Activated CD8-positive, alpha-beta memory T cell treated with anti-CD3 and anti-CD28 coated beads, Interleukin-2, amount 50 U/mL, for 24 hours (primary cell): ENCODE measurements around the gene CD93.

Experiments
- DNase-seq: peaks from one replicate; pipeline ENCODE4 v3.0.0-alpha.2; 2020; ENCODE audit errors: extremely low read depth

Gene CD93

DNA sequence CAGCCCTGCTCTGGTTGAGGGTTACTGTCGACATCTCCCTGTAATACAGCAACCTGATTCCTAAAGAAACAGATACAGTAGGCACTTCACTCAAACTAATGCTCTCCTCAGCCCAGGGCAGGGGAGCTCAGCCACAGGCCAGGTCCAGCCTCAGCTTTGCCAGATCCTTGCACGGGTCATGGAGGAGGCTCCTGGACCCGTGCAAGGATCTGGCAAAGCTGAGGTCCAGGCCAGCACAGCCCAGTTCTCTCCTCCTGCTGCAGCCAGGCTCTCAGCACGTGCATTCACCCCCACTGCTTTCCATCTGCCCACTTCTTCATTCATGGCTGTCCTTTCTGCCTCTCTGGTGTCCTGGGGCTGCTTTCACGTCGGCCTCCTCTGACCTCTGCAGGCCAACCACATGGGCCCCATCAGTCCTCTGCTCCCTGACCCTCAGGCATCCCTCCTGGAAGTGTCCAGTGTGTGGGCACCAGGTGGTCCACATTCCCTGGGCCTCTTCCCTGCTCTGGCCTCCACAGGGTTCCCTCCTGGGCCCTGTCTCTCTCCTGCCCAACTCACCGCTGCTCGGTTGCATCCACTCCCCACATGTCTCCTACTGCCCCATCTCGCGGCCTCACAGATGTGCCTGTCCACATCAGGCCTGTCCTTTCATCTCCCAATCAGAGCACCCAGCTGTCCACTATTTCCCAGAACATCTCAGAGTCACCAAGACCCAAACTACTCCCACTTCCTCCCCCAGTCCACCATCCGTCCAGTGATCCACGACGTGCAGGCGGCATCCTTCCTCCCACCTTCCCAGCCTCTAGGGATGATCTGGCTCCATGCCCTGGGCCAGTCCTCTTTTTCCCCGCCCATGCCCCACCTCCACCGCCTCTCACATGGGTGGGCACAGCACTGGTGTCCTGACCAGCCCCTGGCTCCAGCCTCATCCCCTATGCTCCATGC, 11.8 kb upstream of the CD93 start:
- no peak for DNase-seq

DNA sequence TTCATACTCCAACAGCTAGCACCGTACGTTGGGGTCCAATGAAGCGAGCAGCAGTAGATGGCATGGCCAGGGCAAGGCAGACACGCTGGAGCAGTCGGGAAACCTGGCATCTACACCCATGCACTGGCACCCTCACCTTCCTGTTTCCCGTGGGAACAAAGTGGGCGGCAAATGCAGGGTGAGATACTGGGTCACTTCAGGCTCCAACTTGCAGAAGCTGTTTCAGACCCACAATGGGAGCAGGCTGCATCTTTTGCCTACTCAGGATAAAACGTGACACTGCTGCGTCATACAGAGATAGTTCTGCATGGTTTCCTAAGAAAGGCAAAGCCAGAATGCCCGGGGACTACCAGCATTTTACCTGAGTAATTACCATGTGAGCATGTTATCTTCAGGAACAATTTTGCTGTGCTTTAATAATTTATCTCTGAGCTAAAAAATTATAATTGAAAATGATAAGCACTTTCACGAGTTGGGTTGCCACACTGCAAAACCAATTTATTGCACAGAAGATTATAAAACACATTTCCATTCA, 10.9 kb upstream of the CD93 start:
- DNase-seq: no peak

DNA sequence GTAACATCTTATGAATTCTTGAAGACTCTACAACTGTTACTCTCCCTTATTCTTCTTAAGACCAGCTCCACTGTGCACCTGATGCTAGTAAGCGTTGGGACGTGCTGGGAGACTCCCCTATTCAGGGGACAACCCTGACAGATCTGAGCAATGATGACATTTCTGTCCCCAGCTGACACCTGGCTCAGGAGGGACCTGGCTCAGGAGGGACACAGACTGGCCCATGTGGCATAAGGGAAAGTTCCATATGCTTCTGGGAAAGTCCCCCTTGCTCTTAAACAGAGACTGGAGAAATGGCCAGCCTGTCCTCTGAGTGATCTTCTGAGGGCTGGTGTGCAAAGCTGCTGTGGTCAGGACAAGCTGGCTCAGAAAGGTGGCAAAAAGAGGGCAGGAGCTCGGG, 10.0 kb upstream of the CD93 start:
- no peak for DNase-seq

DNA sequence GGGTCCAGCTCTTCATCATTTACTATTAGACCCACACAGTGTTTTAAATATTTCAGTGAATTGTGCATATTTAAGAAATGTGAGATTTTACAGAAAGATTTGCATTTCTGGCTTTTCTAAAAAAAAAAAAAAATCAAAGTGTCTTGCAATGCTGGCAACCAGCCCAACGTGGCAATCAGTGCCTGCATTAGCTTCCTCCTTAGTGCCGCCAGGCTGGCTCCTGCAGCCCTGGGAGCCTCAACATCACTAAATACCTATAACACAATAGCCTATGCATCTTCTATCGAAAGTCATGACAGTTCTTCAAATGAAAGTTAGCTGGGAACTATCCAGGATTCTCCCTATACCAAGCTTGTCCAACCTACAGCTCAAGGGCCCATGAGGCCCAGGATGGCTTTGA, 9.4 kb upstream of the CD93 start:
- no peak for DNase-seq

DNA sequence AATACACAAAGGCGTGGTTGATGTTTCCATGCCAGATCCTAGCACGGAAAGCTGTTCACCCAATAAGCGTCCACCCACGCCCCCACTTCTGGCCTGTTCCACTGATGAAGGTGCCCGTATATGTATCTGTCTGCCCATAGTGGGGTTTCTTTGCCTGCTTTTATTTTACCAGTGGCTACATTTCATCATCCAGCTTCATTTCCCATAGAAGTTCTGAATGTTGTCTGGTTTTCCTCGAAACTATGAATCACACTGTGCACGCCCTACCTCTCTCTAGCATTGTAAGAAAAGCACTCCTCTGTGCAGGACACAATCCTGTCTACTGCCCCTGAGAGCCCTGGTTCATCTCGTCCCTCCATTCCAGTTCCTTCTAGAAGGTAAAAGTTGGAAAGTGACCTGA, 8.8 kb upstream of the CD93 start:
- DNase-seq: no peak

DNA sequence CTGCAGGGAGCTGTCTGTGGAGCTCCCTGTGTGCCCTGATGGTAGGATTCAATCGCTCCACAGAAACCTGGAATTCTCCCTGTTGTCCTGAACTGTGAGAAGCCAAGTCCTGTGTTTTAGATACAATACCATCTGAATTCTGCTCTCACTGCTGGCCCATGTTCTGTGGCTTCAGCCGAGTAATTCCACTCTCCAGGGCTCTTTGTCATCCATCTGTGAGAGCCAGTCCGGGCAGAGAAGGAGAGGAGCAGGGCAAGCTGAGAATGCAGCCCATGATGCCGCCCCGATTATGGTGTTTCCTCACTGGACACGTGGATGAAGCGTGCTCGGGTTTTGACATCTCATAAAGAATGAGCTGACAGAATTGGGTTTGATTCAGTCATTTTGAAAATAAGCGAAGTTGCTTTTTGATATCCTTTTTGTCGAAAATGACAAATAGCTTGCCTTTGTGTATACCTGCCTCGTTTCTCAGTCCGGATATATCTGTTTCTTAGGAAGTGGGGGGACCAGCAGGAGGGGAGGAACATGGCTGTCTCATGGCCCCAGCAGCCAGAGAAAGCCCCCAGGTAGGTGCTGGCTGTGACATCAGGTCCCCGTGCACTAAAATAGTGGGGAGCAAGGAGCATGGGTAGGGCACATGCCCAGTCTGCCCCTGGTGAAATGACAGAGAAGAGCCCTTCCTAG, 8.2 kb upstream of the CD93 start:
- no peak for DNase-seq

DNA sequence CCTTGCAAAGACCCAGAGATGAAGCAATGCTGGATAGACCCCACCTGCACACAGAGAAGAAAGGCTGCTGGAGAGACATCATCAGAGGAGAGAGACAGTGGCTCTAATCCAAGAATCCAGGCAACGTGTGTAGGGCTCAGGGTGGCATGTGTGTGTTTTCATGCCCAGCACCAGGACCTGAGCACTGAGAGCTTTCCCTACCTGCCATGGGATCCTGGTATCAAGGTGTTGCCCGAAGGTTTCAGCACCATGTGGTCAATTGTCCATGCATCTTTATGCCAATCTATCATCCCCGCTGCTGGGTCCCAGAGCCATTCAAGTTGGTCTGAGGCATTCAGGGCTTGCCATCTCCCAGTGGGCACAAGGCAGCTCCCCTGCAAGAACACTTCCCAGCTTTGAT, 7.5 kb upstream of the CD93 start:
- no peak for DNase-seq

DNA sequence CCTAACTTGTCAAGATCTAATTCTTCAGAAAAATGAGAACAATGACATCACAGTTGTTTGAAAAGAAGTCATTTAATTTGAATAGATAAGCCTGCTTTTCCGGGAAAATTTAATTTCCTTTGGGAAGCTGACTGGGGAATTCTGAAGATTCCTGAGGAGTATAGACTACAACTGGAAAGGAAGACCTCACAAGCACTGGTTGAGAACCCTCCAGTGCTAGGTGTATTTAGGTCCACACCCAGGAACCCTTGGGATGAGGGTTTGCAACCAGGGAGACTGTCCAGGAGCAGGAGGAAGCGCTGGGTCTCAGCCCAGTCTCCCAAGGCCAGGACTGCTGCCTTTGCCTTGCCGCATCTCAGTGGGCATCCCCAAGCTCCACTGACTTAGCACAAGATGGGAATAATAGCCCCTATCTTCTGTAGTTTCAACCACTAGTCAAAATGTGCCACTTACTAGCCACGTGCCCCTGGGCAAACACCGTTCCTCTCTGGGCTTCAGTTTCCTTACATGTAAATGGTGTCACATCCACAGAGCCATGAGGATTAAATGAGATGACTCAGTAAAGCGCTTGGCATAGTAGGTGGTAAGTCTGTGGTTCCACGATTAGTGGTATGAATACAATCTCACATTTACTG, 6.9 kb upstream of the CD93 start:
- no peak for DNase-seq

DNA sequence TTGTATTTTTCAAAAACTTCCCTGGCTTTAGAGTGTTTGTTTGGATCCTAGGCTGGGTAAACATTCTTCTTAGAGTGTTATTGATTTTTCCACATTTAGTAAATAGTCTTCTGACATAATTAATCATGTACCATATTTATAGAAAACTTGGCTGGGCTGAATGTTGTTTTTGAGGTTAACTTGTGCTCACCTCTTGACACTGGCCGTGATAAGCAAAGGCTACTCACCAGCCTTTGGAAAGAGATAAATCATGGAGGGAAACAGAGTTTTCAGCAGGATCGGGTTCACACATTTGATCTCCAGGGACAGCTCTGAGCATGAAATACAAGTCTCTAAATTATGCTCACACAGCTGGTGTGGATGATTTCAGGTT, 6.2 kb upstream of the CD93 start:
- no peak for DNase-seq

DNA sequence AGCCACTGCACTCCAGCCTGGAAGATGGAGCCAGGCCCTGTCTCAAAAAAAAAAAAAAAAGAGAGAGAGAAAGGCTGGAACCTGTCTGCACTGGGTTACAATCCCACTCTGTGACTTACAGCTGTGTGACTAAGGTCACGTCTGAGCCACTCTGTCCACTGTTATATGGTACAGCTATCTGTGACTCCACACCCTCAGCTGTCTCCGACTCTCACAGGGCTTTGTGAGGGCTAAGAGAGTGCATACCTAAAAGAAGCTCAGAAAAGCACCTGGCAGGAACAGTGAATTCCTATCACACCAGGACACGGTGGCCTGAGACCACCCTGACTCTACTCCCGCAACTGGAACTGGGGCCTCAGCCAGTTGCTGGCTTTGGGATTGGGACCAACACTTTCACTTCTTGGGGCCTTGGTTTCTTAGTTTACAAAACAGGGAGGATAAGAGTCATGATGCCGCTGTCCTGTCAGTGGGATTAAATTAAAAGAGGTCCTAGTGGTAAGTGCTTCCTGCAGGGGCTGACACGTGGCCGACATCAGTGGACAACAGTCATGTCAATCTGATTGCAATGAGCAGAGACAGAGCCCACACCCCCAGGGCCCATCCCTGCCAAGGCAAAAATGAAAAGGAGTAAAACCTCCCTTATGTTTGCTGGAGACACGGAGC, 5.7 kb upstream of the CD93 start:
- no peak for DNase-seq

DNA sequence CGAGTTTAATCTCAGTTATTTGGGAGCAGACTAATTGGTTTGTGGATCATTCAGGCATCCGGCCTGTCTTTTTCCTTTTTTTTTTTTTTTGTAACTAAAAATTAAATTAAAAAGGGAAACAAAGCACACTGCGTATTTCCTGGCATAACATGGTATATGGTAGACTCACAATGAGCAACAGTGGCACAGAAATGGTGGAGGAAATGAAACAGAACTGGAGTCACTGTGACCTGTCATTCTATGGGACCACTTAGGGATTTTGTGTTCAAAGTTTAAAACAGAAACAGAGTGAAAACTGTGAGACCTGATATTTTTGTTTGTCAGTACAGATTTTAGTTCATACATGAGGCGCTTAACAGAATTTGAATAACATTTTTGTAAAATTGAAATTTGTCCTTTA, 4.8 kb upstream of the CD93 start:
- DNase-seq: no peak

DNA sequence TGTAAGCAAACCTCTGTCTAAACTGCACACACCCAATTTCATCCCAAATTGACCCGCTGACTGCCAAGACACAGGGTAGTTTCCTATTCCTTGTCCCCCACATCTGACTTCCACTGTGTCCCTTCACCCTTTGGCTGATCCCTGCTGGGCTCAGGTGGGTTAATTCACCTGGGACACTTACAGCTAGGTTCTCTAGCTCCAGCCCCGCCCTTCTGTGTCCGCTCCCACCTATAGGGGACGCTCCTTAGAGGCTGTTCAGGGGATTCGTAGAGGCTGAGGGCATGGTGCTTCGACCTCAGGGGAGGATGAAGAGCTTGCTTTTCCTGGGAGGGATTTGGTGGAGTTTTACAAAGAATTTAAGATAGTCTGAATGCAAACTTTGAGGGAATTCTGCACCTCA, 4.0 kb upstream of the CD93 start:
- DNase-seq: no peak

DNA sequence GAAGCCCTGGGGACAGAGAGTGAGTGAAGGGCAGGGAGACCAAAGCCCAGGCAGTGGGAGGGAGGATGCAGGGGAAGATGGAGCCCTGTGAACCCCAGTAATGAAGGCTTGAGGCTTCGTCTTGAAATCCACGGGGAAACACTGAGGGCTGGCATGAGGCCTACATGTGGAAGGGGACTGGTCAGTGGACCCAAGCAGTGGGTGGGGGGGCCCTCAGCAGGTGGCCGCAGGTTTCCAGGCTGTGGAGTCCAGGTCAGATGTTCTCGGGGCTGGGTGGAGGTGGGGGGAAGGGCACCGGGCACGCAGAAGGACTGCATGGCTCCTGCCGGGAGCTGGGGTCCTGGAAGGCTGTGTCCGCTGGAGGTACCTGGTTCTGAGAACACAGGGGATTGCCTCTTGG, 2.7 kb upstream of the CD93 start:
- no peak for DNase-seq

DNA sequence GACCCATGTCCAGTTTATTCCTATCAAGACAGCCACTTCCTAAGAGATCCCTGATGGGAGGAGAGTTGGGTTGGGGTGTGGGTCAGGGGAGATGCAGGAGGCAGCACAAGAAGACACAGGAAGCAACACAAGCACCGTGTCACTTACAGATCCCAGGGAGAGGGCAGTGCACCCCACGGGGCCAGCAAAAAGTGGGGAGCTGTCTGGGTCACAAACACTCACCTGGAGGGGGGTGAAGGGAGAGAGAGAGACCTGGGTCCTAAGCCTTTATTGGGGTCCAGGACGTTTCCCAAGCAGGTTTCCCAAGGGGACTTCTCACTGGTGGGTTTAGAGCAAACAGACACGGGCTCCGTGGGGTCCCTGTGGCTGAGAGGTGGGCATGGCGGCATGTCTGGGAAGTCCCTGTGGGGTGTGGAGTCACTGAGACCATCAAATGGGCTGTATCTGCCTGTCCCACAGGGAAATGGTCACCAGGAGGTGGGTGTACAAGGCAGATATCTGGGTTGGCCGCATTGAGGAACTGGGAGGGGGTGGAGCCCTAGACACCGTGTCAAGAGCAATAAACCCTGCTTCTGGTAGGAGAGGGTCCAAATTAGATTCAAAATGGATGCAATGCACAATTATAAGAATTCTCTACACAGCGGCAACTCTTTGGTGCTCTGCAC, 1.6 kb upstream of the CD93 start:
- no peak for DNase-seq

DNA sequence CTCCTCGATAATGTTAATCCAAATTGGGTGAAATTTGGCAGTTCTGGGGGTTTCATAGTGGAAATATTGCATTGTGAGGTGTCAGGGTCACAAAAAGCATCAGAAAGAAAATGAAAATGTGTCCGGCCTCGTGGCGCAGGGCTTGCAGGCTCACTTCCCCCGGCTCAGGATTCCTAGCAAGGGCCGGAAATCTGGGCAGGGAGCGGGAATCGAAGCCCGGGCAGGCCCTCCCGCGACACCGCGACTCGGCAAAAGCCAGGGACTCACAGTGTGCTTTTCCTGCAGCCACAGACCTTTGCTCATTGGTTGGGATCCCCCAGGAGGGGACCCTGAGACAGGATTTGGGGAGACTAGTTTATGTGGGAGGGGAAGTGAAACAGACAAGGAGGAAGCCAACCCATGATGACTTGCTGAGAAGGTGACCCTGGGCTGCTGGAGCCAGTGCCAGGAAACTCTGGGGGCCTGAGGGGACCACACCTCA, 847 bp upstream of the CD93 start:
- DNase-seq: no peak

DNA sequence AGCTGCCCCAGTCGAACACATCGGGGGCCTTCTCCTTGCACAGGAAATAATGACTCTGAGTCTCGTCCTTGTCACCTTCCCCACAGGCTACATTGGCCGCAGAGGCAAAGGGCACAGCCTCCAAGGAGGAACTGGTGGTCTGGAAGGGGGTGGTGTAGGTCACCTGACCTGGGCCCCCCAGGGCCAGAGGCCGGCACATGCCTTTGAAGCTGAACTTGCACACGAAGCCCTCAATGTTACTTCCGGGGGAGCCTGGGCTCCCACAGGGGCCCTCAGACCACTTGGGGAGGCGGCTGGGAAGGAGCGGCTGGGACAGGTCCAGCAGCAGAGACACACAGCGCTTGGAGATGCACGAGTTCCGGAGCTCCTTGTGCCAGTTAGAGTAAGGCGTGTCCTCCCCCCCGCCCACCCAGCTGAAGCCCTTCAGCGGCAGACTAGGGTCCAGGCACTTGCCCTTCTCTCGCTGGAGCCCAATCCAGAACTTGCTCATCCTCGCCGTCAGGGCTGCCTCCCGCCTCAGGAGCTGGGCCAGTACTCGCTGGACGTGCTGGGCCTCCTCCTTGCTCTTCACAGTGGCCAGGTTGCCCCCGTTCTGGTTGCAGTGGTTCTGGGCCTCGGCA, 578 bp downstream of the CD93 start:
- no peak for DNase-seq

DNA sequence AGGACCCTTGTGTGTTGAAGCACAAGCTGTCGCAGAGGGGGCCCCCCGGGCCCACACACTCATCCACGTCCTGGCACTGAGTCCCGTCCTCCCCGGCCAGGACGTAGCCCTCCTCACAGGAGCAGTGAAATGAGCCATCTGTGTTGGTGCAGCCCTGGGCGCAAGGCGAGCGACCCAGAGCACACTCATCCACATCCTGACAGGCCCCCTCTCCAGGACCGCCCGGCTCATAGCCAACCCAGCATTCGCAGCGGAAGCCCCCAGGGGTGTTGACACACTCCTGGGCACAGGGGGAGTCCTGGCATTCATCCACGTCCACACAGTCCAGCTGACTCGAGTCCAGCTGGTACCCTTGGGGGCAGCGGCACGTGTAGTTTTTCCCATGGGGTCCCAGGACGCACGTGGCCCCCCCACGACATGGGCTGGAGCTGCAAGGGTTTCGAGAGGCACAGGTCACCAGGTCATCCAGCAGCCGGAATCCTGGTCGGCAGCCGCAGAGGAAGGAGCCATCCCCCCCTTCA, 1.2 kb downstream of the CD93 start:
- DNase-seq: no peak

DNA sequence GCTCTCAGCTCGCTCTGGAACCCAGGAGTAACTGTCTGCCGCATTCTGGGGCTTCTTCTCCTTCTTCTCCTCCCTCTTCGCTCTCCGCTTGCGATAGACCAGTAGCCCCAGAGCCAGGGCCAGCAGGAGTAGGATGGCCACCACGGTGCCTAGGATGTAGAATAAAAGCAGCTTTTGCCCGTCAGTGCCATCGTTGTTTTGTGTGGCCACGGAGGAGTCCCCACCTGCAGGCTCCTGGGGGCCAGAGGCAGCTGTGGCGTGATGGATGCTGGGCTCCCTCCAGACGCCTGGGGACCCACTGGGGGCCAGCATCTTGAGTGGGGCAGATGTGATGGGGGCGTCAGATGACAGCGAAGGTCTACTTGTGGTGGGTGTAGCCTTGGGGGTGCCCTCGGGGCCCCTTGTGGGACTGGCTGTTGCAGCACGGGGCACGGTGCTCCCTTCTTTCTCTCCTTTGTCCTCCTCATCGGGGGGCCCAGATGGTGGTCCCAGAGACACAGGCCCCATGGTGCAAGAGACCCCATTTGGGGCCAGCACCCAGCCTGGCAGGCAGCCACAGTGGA, 1.8 kb downstream of the CD93 start:
- DNase-seq: no peak

DNA sequence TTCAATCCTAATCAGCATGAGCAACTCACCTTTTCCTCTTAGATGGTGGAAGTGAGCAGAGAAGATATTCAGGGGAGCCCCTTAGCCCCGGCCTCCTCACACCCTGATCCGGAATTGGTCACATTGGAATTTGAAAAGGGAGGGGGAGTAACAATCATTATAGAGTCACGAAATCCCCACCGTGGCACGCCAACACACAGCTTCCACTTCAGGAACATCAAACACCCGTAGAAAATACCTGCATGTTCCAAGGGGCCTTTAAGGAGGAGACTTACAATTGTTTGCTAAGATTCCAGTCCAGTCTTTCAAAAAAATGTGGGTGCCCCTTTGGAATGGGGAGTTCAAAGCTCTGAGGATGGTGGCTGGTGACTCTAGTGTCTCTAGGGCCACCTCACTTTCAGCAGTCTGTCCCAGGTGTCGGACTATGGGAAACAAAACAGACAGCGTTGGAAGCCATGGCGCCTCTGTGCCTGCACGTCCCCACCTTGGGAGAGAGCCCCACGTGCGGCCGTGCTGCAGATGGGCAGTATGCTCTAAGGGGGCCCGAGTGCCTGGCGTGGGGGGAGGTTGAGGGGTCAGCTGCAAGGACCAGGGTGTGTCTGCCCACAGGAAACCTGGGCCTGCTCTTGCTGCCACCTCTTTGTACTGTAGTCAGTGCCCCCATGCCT, 2.4 kb downstream of the CD93 start:
- no peak for DNase-seq
